ENCODE measurements around the gene NPHP4. TPM values are rescaled to one million over a fixed set of nuclear protein-coding genes. Genes with fewer than 3 reads are reported as not detected.
"Not testable (repeated sequence)": the region's sequence is repeated elsewhere in the genome, so short reads cannot be mapped to it uniquely, and the experiment has no call there.

The NPHP4 gene
- total RNA-seq, 2 experiments from 2014 or later, result 6.2 to 7.7 TPM

DNA sequence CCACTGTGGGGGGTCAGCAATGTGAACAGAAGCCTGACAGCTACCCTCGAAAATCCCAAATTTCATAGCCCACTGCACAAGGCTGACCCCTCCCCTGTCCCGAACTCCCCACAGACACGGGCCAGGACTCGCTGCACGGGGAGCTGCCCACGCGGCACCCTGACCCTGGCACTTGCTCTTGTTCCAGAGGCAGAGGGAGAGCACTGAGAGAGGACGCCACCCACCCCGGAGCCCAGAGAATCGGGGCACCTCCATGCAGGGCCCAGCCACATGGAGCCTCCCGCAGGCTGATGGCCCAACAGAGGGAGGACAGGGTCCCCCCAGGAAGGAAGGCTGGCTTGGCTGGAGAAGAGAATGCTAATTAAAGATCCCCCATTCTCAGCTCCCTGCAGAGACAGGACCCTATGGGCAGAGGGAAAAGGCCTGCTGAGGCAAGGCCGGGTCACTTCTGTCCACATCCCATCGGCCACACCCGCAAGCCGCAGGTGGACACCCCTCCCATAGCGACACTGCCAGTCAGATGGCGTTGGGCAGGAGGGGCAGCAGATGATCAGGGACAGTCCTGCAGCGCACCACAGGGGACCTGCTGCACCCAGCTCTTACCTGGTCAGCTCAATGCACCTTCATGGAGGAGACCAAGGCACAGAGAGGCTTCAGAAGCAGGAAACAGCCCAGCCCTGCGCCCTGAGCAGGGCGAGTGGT, 136.9 kb downstream of the NPHP4 start:
- Mint-ChIP-seq H3K4me3 (no peak overlapping the region), H3K27ac (no peak overlapping the region), H3K27me3 (no peaks in the 10 kb centered on the region), H3K9me3 (no peaks in the 10 kb centered on the region), H3K4me1 (ENCODE audit: low read depth) (no peaks in the 10 kb centered on the region), H3K36me3 (ENCODE audit: low read depth) (no peaks in the 10 kb centered on the region)
- CTCF ChIA-PET, result no interaction called here
- Histone ChIP-seq H3K4me3 (ENCODE audit: low read length) (no peak overlapping the region), H3K9me3 (ENCODE audit: control insufficient read depth in 1 of 2, insufficient read depth in 1 of 2, low read length in 2 of 2) (peaks cover 0 to 12% of the 10 kb centered on the region in 2 experiments), H3K27ac (ENCODE audit: low read depth in 1 of 2, low read length in 2 of 2) (no peak overlapping the region), H3K36me3 (ENCODE audit: insufficient read depth, low read length) (no peaks in the 10 kb centered on the region), H3K4me1 (ENCODE audit: insufficient read depth, low read length) (no peaks in the 10 kb centered on the region), H3K27me3 (ENCODE audit: control insufficient read depth in 1 of 2, insufficient read depth in 2 of 2, low read length in 2 of 2) (peaks cover 0 to 3% of the 10 kb centered on the region in 2 experiments)
- POLR2A ChIA-PET, result no interaction called here
- TF ChIP-seq CTCF (IDR thresholded peaks at IDR 0.05), result no peak
- intact Hi-C loops (cut with DNase I, micrococcal nuclease), result no loop called here
- DNase-seq (no peak), ATAC-seq (ENCODE audit: poor library complexity) (no peak)

- no peaks in the 10 kb centered on the region for H3K4me1 ChIP-seq (ENCODE audit: insufficient read depth, low read length)
- H3K27me3 ChIP-seq (ENCODE audit: control insufficient read depth in 1 of 2, insufficient read depth in 2 of 2, low read length in 2 of 2), result peaks cover 0 to 3% of the 10 kb centered on the region in 2 experiments
- ATAC-seq (ENCODE audit: poor library complexity) (no peak), DNase-seq (no peak)
- CTCF ChIA-PET, result no interaction called here
- H3K4me3 Mint-ChIP-seq, result no peak overlapping the region
- no peak overlapping the region for H3K4me3 ChIP-seq (ENCODE audit: low read length)
- no peaks in the 10 kb centered on the region for H3K36me3 ChIP-seq (ENCODE audit: insufficient read depth, low read length)
- H3K27me3 Mint-ChIP-seq, result no peaks in the 10 kb centered on the region
- no peaks in the 10 kb centered on the region for H3K36me3 Mint-ChIP-seq (ENCODE audit: low read depth)
- no peak for TF ChIP-seq CTCF (IDR thresholded peaks at IDR 0.05)
- H3K27ac ChIP-seq (ENCODE audit: low read depth in 1 of 2, low read length in 2 of 2), result no peak overlapping the region
- H3K27ac Mint-ChIP-seq, result no peak overlapping the region
- no peaks in the 10 kb centered on the region for H3K9me3 Mint-ChIP-seq
- intact Hi-C loops (cut with DNase I, micrococcal nuclease), result no loop called here
- H3K9me3 ChIP-seq (ENCODE audit: control insufficient read depth in 1 of 2, insufficient read depth in 1 of 2, low read length in 2 of 2), result peaks cover 0 to 12% of the 10 kb centered on the region in 2 experiments
- POLR2A ChIA-PET, result no interaction called here
- no peaks in the 10 kb centered on the region for H3K4me1 Mint-ChIP-seq (ENCODE audit: low read depth)
Observed at GRCh38 chr1:5854754-5855153, 137.5 kb downstream of the NPHP4 start.

DNA sequence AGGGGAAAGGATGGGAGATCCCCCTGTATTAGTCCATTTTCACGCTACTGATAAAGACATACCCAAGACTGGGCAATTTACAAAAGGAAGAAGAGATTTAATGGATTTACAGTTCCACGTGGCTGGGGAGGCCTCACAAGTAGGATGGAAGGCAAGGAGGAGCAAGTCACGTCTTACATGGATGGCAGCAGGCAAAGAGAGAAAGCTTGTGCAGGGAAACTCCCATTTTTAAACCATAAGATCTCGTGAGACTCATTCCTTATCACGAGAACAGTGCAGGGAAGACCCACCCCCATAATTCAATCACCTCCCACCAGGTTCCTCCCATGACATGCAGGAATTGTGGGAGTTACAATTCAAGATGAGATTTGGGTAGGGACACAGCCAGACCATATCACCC, 138.4 kb downstream of the NPHP4 start:
- H3K27ac Mint-ChIP-seq; H3K36me3 ChIP-seq (ENCODE audit: insufficient read depth, low read length); H3K27me3 Mint-ChIP-seq; ATAC-seq (ENCODE audit: poor library complexity); H3K4me3 Mint-ChIP-seq; H3K4me1 ChIP-seq (ENCODE audit: insufficient read depth, low read length); H3K27me3 ChIP-seq (ENCODE audit: control insufficient read depth in 1 of 2, insufficient read depth in 2 of 2, low read length in 2 of 2); H3K36me3 Mint-ChIP-seq (ENCODE audit: low read depth); H3K9me3 Mint-ChIP-seq; DNase-seq; intact Hi-C loops (cut with DNase I, micrococcal nuclease); H3K27ac ChIP-seq (ENCODE audit: low read depth in 1 of 2, low read length in 2 of 2); CTCF ChIA-PET; POLR2A ChIA-PET; H3K4me1 Mint-ChIP-seq (ENCODE audit: low read depth); H3K4me3 ChIP-seq (ENCODE audit: low read length): not testable (repeated sequence)
- H3K9me3 ChIP-seq (ENCODE audit: control insufficient read depth in 1 of 2, insufficient read depth in 1 of 2, low read length in 2 of 2), result peaks cover 0 to 12% of the 10 kb centered on the region in 2 experiments

DNA sequence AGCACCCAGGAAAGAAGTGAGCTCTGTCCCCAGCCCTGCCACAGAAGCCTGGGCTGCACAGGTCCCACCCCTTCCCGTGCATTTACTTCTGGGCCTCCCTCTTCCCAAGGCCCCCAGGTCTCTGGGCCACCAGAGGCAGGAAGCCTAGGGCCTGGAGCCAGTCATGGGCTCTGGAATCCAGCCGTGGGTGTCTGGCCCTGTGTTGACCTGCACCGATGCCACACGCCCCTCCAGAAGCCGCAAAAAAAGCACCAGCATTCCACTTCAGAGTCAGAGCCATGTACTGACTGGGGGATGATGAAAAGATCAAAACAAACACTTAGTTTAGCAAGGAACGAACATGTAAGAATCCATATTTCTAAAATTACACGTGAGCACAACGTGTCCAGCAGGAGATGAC, 141.7 kb downstream of the NPHP4 start:
- no peaks in the 10 kb centered on the region for H3K36me3 Mint-ChIP-seq (ENCODE audit: low read depth)
- Histone ChIP-seq H3K27ac (ENCODE audit: low read depth in 1 of 2, low read length in 2 of 2) (no peak overlapping the region), H3K9me3 (ENCODE audit: control insufficient read depth in 1 of 2, insufficient read depth in 1 of 2, low read length in 2 of 2) (peaks cover 0 to 29% of the 10 kb centered on the region in 2 experiments), H3K4me3 (ENCODE audit: low read length) (no peak overlapping the region), H3K4me1 (ENCODE audit: insufficient read depth, low read length) (no peaks in the 10 kb centered on the region), H3K36me3 (ENCODE audit: insufficient read depth, low read length) (no peaks in the 10 kb centered on the region), H3K27me3 (ENCODE audit: control insufficient read depth in 1 of 2, insufficient read depth in 2 of 2, low read length in 2 of 2) (peaks cover 0 to 3% of the 10 kb centered on the region in 2 experiments)
- ATAC-seq (ENCODE audit: poor library complexity) (no peak), DNase-seq (no peak)
- peaks cover 7% of the 10 kb centered on the region for H3K27me3 Mint-ChIP-seq
- ChIA-PET POLR2A (no interaction called here), CTCF (no interaction called here)
- H3K4me1 Mint-ChIP-seq (ENCODE audit: low read depth), result no peaks in the 10 kb centered on the region
- H3K27ac Mint-ChIP-seq, result no peak overlapping the region
- no peaks in the 10 kb centered on the region for H3K9me3 Mint-ChIP-seq
- no peak for TF ChIP-seq CTCF (IDR thresholded peaks at IDR 0.05)
- intact Hi-C loops (cut with DNase I, micrococcal nuclease), result no loop called here
- H3K4me3 Mint-ChIP-seq, result no peak overlapping the region

Measured in CD4-positive, alpha-beta T cell (primary cell).